Measurements from ENCODE around the gene TMA7B. TPM values are rescaled to one million over a fixed set of nuclear protein-coding genes. Genes with fewer than 3 reads are reported as not detected.

TMA7B gene
- total and polyA plus RNA-seq, 10 donors = 0.29 to 4.2 (median 2.5) TPM

GRCh38 chr22:40009951-40010671, 49.9 kb downstream of the TMA7B start:
- intact Hi-C loops (cut with DNase I; ENCODE audit: low total_unique reads) = no loop called here
- no peak for TF ChIP-seq POLR2AphosphoS5 (IDR thresholded peaks at IDR 0.05)
- TF ChIP-seq, protein P1, sequence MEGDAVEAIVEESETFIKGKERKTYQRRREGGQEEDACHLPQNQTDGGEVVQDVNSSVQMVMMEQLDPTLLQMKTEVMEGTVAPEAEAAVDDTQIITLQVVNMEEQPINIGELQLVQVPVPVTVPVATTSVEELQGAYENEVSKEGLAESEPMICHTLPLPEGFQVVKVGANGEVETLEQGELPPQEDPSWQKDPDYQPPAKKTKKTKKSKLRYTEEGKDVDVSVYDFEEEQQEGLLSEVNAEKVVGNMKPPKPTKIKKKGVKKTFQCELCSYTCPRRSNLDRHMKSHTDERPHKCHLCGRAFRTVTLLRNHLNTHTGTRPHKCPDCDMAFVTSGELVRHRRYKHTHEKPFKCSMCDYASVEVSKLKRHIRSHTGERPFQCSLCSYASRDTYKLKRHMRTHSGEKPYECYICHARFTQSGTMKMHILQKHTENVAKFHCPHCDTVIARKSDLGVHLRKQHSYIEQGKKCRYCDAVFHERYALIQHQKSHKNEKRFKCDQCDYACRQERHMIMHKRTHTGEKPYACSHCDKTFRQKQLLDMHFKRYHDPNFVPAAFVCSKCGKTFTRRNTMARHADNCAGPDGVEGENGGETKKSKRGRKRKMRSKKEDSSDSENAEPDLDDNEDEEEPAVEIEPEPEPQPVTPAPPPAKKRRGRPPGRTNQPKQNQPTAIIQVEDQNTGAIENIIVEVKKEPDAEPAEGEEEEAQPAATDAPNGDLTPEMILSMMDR (IDR thresholded peaks at IDR 0.05 in 8 of 11, conservative IDR thresholded peaks at IDR 0.05 in 3 of 11) = no peak

GRCh38 chr22:40010746-40011145, 50.5 kb downstream of the TMA7B start:
- Histone ChIP-seq H3K27me3 (replicated peaks in 1 of 7) (peaks cover 0 to 37% (median 6%) of the 10 kb centered on the region in 7 donors), H3K4me1 (peaks cover 0 to 35% (median 4%) of the 10 kb centered on the region in 6 donors), H3K36me3 (no peaks in the 10 kb centered on the region), H3K9me3 (no peaks in the 10 kb centered on the region), H3K4me3 (no peak overlapping the region), H3K27ac (no peak overlapping the region)
- no peak for DNase-seq
- TF ChIP-seq POLR2A (IDR thresholded peaks at IDR 0.05) = no peak
- TF ChIP-seq, protein P1 (IDR thresholded peaks at IDR 0.05 in 8 of 11, conservative IDR thresholded peaks at IDR 0.05 in 3 of 11) = no peak
- WGBS, 5 donors = 86 to 92% (median 90%) methylated on average over 5 to 6 of the region's 6 CpGs
- intact Hi-C loops (cut with DNase I; ENCODE audit: low total_unique reads) = no loop called here

More at GRCh38 chr22:40009951-40010671, 49.9 kb downstream of the TMA7B start:
- no peak for DNase-seq
- H3K27me3 ChIP-seq (replicated peaks in 1 of 7) = peaks cover 0 to 37% (median 6%) of the 10 kb centered on the region in 7 donors
- no peak overlapping the region for H3K4me3 ChIP-seq
- no peak overlapping the region for H3K27ac ChIP-seq
- no peaks in the 10 kb centered on the region for H3K9me3 ChIP-seq
- H3K36me3 ChIP-seq = no peaks in the 10 kb centered on the region
- 53 to 69% (median 56%) methylated on average over 23 to 24 of the region's 24 CpGs for WGBS, 5 donors
- peaks cover 0 to 35% (median 4%) of the 10 kb centered on the region in 6 donors for H3K4me1 ChIP-seq

Other genes with a start within 250 kb of the TMA7B start
- gene ENTHD1, start 66.6 kb upstream of the TMA7B start, total RNA-seq = under 1 TPM in 2 of 7 donors, not detected in 5; 0.27 to 0.59 TPM
- gene ENTHD1, start 66.6 kb upstream of the TMA7B start, polyA plus RNA-seq = under 1 TPM; 0.09 to 0.14 (median 0.10) TPM
- 10 to 100 TPM; 24.3 to 40.3 (median 33.2) TPM for gene GRAP2, start 59.3 kb upstream of the TMA7B start, total RNA-seq
- 1 to 10 TPM; 3.1 to 8.7 (median 7.6) TPM for gene GRAP2, start 59.3 kb upstream of the TMA7B start, polyA plus RNA-seq
- gene FAM83F, start 34.6 kb downstream of the TMA7B start, total RNA-seq = under 1 TPM in 6 of 7 donors, not detected in 1; 0.06 to 0.28 (median 0.18) TPM
- under 1 TPM in 2 of 3 donors, not detected in 1; 0.02 to 0.13 TPM for gene FAM83F, start 34.6 kb downstream of the TMA7B start, polyA plus RNA-seq
- 100 to 1,000 TPM in 4 of 7 donors, 10 to 100 TPM in 3; 85.1 to 221 (median 103) TPM for gene TNRC6B, start 217.5 kb downstream of the TMA7B start, total RNA-seq
- 10 to 100 TPM in 1 of 3 donors, 1 to 10 TPM in 2; 1.2 to 17.7 (median 1.7) TPM for gene TNRC6B, start 217.5 kb downstream of the TMA7B start, polyA plus RNA-seq